HepG2 (cell line): ENCODE data around the gene TRAK1.

Experiments used
- HMG20B ChIP-seq: conservative IDR thresholded peaks from 2 replicates; pipeline ENCODE4 v1.6.1; 2016; ENCODE audit warnings: missing genetic modification reagents, missing compliant biosample characterization
- NBN ChIP-seq: fragments of 450-650 bp; conservative IDR thresholded peaks from 2 replicates; pipeline ENCODE4 v1.6.1; 2017
- PPARG ChIP-seq: conservative IDR thresholded peaks from 2 replicates; pipeline ENCODE4 v1.6.1; 2016; ENCODE audit warnings: missing biosample characterization, missing genetic modification reagents
- YY1 ChIP-seq: IDR thresholded peaks from 2 replicates; pipeline ENCODE4 v1.6.1; 2011; ENCODE audit warnings: low read length, low read depth, moderate library complexity, mild to moderate bottlenecking; ENCODE audit not compliant: insufficient read depth, insufficient replicate concordance
- ZSCAN20 ChIP-seq: sonication (generic); formaldehyde crosslinking; IDR thresholded peaks from 2 replicates; pipeline ENCODE4 v1.4.0; 2020; ENCODE audit warnings: missing genetic modification reagents, mild to moderate bottlenecking, borderline replicate concordance
- TF ChIP-seq, protein P1 (sequence below): sonication (generic); formaldehyde crosslinking; IDR thresholded peaks from 2 replicates; pipeline ENCODE4 v1.4.0; 2020; ENCODE audit warnings: missing genetic modification reagents
- TF ChIP-seq, protein P2 (sequence below): sonication (generic); formaldehyde crosslinking; IDR thresholded peaks from 2 replicates; pipeline ENCODE4 v1.5.0; 2020; ENCODE audit warnings: mild to moderate bottlenecking, missing genetic modification reagents
- TF ChIP-seq, protein P3 (sequence below): sonication (generic); formaldehyde crosslinking; IDR thresholded peaks from 2 replicates; pipeline ENCODE4 v1.5.0; 2020; ENCODE audit warnings: mild to moderate bottlenecking, missing genetic modification reagents, moderate library complexity

DNA sequence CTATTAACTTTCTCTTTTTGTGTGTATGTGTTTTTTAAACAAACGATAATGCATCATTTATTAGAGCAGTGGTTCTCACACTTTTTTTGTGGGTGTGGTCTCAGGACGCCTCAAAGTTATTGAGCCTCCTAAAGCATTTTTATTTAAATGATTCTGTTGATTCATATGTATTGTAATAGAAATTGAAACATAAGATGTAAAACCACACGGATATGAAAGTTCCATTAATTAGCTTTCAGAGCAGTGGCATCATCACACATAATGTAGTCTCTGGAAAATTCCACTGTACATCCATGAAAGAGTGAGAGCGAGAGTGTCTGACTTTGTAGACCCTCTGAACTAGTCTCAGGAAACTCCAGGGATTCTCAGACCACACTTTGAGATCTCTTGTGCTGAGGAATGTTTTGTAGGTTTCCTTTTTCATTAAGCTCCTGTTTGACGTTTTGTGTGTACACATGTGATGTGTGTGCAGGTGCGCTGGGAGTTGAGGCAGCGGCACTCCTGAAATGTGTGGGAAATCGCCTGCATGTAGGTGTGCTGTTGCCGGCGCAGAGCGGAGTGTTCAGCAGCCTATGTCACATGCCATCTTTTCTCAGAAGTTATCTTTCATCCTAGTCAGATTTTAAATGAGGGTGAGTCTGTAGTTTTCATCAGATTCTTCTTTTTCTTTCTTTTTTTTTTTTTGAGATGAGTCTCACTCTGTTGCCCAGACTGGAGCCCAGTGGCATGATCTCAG is 5.3 kb upstream of the TRAK1 start:
- TF ChIP-seq, protein P1, sequence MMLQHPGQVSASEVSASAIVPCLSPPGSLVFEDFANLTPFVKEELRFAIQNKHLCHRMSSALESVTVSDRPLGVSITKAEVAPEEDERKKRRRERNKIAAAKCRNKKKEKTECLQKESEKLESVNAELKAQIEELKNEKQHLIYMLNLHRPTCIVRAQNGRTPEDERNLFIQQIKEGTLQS (CRISPR knock-in tag): no peak
- TF ChIP-seq, protein P2, sequence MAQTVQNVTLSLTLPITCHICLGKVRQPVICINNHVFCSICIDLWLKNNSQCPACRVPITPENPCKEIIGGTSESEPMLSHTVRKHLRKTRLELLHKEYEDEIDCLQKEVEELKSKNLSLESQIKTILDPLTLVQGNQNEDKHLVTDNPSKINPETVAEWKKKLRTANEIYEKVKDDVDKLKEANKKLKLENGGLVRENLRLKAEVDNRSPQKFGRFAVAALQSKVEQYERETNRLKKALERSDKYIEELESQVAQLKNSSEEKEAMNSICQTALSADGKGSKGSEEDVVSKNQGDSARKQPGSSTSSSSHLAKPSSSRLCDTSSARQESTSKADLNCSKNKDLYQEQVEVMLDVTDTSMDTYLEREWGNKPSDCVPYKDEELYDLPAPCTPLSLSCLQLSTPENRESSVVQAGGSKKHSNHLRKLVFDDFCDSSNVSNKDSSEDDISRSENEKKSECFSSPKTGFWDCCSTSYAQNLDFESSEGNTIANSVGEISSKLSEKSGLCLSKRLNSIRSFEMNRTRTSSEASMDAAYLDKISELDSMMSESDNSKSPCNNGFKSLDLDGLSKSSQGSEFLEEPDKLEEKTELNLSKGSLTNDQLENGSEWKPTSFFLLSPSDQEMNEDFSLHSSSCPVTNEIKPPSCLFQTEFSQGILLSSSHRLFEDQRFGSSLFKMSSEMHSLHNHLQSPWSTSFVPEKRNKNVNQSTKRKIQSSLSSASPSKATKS (CRISPR knock-in tag): no peak
- TF ChIP-seq ZSCAN20 (CRISPR knock-in tag): no peak
- TF ChIP-seq, protein P3, sequence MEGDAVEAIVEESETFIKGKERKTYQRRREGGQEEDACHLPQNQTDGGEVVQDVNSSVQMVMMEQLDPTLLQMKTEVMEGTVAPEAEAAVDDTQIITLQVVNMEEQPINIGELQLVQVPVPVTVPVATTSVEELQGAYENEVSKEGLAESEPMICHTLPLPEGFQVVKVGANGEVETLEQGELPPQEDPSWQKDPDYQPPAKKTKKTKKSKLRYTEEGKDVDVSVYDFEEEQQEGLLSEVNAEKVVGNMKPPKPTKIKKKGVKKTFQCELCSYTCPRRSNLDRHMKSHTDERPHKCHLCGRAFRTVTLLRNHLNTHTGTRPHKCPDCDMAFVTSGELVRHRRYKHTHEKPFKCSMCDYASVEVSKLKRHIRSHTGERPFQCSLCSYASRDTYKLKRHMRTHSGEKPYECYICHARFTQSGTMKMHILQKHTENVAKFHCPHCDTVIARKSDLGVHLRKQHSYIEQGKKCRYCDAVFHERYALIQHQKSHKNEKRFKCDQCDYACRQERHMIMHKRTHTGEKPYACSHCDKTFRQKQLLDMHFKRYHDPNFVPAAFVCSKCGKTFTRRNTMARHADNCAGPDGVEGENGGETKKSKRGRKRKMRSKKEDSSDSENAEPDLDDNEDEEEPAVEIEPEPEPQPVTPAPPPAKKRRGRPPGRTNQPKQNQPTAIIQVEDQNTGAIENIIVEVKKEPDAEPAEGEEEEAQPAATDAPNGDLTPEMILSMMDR (CRISPR knock-in tag): no peak
- TF ChIP-seq PPARG: no peak
- no peak for TF ChIP-seq HMG20B
- TF ChIP-seq YY1: no peak
- no peak for TF ChIP-seq NBN
